Endothelial cell of coronary artery (primary cell): Measurements from ENCODE around the gene ATG9A. TPM values are rescaled to one million over a fixed set of nuclear protein-coding genes. Genes with fewer than 3 reads are reported as not detected.

Experiments
- total RNA-seq: library from RNA; depleted of rRNA; stranded (reverse); fragments of >200 nt; gene quantifications from 2 replicates; pipeline ENCODE4 v1.2.3, GENCODE V29; 2014

Gene ATG9A
- 31.8 and 48.4 TPM in 2 replicates for total RNA-seq

GRCh38 chr2:219229305-219230058 is at the start of gene ATG9A, which contains the start of gene ANKZF1:
Gene ATG9A, minus strand, starts transcription at chr2:219229636. Its CDS starts 1,612 bp downstream, at chr2:219228024.
Gene ANKZF1, plus strand, starts transcription at chr2:219229806. Its CDS starts 452 bp downstream, at chr2:219230258.

GRCh38 chr2:219253753-219254589 is 24.5 kb upstream of the ATG9A start, which contains the start of gene TUBA4A:
Gene TUBA4A, minus strand, starts transcription at chr2:219253918. Its CDS starts 60 bp downstream, at chr2:219253858.

DNA sequence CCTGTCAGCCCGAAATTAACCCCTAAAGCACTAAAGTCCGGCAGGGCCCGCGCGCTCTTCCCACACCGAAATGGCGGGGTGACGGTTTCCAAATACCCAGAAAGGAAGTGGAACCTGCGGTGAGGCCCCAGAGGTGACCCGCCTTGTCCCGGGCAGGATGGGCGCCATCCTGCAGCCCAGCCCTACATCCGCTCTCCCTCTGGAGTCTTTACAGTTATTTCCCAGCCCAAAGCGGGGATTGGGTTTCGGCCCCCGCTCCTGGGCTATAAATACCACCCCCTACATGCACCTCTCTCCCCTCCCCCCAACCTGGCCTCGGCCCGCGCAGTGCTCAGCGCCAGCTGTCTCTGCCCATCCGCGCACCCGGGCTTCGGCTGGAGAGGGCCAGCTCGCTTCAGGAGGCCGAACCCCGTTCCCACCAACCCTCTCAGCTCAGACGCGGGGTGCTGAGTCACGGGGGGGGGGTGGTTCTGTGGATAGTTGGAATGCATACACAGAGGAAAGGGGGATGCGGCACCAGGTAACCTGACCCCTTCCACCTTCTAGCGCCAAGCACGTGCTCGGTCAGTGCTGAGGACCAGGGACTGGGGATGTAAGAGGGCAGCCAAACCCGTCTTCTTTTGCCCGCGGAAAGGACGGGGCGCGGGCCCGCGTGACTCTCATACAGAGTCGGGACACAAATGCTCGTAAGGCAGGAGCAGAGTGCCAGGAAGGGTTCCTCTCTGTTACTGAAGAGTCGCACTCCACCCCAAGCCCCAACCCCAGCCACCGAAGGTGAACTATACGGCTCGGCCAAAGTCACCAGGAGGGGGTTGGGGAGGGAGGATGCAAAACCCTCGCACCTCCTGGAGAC is 23.7 kb upstream of the ATG9A start, which contains the start of gene TUBA4B:
Gene TUBA4B, plus strand, starts transcription at position 344 of the 853 bp plus-strand sequence. Its CDS starts 165 bp downstream, at position 509.

GRCh38 chr2:219245148-219245898 is 15.9 kb upstream of the ATG9A start, which contains the start of the genes GLB1L and STK16:
Gene GLB1L, minus strand, starts transcription at chr2:219245444. Its CDS starts 1,871 bp downstream, at chr2:219243573.
Gene STK16, plus strand, starts transcription at chr2:219245479. Its CDS starts 521 bp downstream, at chr2:219246000.

DNA sequence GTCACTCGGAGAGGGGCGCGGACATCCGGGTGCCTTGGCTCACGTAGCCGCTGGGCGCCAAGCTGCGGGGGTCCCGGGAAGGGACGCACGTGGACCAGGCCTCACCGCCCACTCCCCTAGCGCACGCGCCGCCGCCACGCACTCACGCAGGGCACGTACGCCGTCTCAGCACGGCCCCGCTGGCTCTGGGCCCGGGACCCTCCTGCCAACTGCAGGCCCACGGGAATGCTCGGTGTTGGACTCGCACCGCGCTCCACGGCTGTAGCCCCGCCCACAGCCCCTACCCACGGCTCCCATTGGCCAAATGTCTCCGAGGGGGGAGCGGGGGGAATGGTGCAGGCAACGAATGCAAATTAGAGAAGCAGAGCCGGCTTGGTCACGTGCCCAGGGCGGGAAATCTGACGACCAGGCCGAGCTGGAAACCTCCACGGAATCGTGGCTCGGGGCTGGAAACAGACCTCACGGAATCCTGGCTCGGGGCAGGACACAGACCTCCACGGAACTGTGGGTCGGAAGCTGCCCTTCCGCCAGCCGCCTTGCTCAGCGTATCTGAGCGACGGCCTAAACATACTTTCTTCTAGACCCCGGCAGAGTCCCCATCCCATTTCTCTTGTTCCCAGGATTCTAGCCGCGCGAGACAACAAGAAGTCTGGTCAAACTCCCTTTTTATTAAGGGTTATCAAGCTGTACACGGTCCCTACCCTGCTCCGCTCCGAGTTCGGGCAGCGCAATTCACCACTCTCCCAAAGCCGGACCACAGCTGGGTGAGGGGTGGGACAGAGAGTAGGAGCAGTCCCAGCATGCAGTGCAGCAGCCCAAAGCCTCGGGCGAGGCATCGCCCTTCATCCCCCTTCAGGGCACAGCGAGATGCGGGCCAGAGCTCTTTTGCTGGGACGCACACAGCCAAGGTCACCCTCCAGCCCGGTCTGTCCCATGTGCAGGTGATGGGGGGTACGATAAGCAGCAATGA is 10.4 kb downstream of the ATG9A start, which contains the start of gene ABCB6:
Gene ABCB6, minus strand, starts transcription at position 227 of the 970 bp plus-strand sequence. CDS start 285 bp downstream, outside the sequence.

GRCh38 chr2:219206328-219207133 is 22.9 kb downstream of the ATG9A start, which contains the start of gene ZFAND2B:
Gene ZFAND2B, plus strand, starts transcription at chr2:219206782. Its CDS starts 206 bp downstream, at chr2:219206988.

GRCh38 chr2:219177552-219178376 is 51.7 kb downstream of the ATG9A start, which contains the start of gene RETREG2:
Gene RETREG2, plus strand, starts transcription at chr2:219178275. Its CDS starts 78 bp downstream, at chr2:219178353.

DNA sequence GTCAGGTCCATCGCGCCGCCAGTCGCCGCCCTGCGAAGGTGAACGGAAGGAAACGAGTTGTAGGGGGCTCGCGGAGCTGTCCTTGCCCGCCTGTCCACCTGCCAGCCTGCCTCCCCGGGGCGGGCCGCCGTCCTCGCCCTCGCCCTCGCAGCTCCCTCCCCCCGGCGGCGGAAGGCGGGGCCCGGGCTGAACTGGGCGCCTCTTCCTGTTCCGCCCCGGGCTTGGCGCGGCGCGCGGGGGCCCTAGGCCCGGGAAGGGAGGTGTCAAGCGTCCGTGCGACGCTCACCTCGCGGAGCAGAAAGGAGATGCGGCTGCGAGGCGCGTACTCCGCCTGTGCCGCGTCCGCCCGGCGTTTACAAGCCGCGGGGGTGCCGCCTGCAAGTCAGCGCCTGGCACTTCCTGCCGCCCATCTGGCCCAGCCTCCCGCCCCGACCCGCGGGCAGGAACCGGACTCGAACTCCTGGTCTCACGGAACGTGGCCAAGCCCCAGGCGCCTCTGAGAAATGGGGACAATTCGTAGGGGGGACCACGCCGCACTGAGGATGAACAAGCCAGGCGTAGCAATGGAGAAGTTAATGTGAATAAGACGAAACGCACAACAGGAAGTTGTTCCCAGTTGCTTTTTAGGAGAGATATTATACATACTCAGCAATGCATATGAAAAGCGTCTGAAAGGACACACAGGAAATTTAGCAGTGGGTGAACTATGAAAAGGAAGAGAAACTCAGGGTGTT is 52.5 kb downstream of the ATG9A start, which contains the start of gene CNPPD1:
Gene CNPPD1, minus strand, starts transcription at position 108 of the 734 bp plus-strand sequence. Its CDS starts 97 bp downstream, at position 11.

DNA sequence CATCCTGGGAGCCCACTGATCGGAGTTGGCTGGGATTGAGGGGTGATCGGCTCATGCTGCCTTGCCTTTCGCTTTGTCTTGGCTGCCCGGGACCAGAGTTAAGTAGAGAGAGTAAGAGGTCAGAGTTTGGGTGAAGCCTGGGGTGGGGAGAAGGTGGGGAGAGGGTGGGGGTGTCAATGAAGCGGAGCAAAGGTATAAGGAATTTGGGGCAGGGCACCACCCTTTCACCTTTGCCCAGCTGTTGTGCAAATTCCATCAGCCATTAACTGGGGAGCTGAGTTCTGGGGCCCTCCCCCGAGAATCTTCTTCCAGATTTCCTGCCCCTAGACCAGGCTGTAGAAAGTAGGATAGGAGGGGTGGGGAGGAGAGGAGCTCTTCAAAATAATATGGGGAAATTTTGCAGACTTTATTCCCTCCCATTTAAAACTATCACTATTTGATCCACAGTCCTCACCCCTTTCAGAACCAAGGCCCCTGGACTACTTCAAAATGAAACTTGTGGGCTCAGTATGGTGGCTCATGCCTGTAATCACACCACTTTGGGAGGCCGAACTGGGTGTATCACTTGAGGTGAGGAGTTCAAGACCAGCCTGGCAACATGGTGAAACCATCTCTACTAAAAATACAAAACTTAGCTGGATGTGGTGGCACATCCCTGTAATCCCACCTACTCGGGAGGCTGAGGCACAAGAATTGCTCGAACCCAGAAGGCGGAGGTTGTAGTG is 59.3 kb downstream of the ATG9A start, which contains the start of gene SLC23A3:
Gene SLC23A3, minus strand, starts transcription at position 100 of the 725 bp plus-strand sequence. Its CDS starts 45 bp downstream, at position 55.

Other genes with a start within 250 kb of the ATG9A start
- not detected in 2 replicates for gene FEV, start 244.5 kb downstream of the ATG9A start, total RNA-seq
- gene CRYBA2, start 236.2 kb downstream of the ATG9A start, total RNA-seq: not detected in 2 replicates
- under 0.01 TPM in 1 of 2 replicates, not detected in the other for gene CFAP65, start 188.1 kb downstream of the ATG9A start, total RNA-seq
- gene IHH, start 168.7 kb downstream of the ATG9A start, total RNA-seq: under 0.01 and 0.09 TPM in 2 replicates
- 12.1 and 13.6 TPM in 2 replicates for gene NHEJ1, start 68.8 kb downstream of the ATG9A start, total RNA-seq
- 1.1 and 3.5 TPM in 2 replicates for gene SLC23A3, start 59.6 kb downstream of the ATG9A start, total RNA-seq
- gene CNPPD1, start 52.7 kb downstream of the ATG9A start, total RNA-seq: 16.4 and 17.3 TPM in 2 replicates
- 42.9 and 53.6 TPM in 2 replicates for gene RETREG2, start 51.4 kb downstream of the ATG9A start, total RNA-seq
- gene ZFAND2B, start 22.9 kb downstream of the ATG9A start, total RNA-seq: 21.1 and 22.1 TPM in 2 replicates
- 29.8 and 51.1 TPM in 2 replicates for gene ABCB6, start 10.7 kb downstream of the ATG9A start, total RNA-seq
- 16.5 and 34.8 TPM in 2 replicates for gene ANKZF1, start 170 bp upstream of the ATG9A start, total RNA-seq
- 3.3 and 4.0 TPM in 2 replicates for gene GLB1L, start 15.8 kb upstream of the ATG9A start, total RNA-seq
- 18.7 and 22.0 TPM in 2 replicates for gene STK16, start 15.8 kb upstream of the ATG9A start, total RNA-seq
- not detected in 2 replicates for gene TUBA4B, start 23.6 kb upstream of the ATG9A start, total RNA-seq
- gene TUBA4A, start 24.3 kb upstream of the ATG9A start, total RNA-seq: 5.1 and 5.2 TPM in 2 replicates
- 17.4 and 25.6 TPM in 2 replicates for gene DNAJB2, start 49.7 kb upstream of the ATG9A start, total RNA-seq
- gene PTPRN, start 79.8 kb upstream of the ATG9A start, total RNA-seq: not detected in 2 replicates
- not detected in 2 replicates for gene RESP18, start 103.1 kb upstream of the ATG9A start, total RNA-seq
- gene DNPEP, start 158.3 kb upstream of the ATG9A start, total RNA-seq: 42.4 and 44.0 TPM in 2 replicates
- gene DES, start 188.7 kb upstream of the ATG9A start, total RNA-seq: not detected in 2 replicates
- 0.63 and 4.2 TPM in 2 replicates for gene SPEG, start 205.2 kb upstream of the ATG9A start, total RNA-seq